DOHH2 (cell line): ENCODE data around the gene NFKB1.

Experiments
- H3F3A ChIP-seq: fragments of 200-600 bp; sonication (generic), shearing (Covaris generic); 2 replicates; pipeline ENCODE4 v1.6.0; 2016; ENCODE audit warnings: antibody characterized with exemption, mild to moderate bottlenecking; ENCODE audit not compliant: control insufficient read depth, insufficient read depth
- H3K27ac ChIP-seq: fragments of 200-600 bp; sonication (generic); 2 replicates; pipeline ENCODE4 v1.5.1; 2014; ENCODE audit warnings: low read depth, mild to moderate bottlenecking, low read length, moderate library complexity
- H3K27me3 ChIP-seq: fragments of 200-600 bp; sonication (generic); 2 replicates; pipeline ENCODE4 v1.6.1; 2014; ENCODE audit warnings: mild to moderate bottlenecking, low read length, mixed read lengths; ENCODE audit not compliant: control insufficient read depth
- H3K36me3 ChIP-seq: fragments of 200-600 bp; sonication (generic); 2 replicates; pipeline ENCODE4 v1.6.1; 2014; ENCODE audit warnings: mild to moderate bottlenecking, low read length, moderate library complexity, mixed read lengths; ENCODE audit not compliant: control insufficient read depth
- H3K4me1 ChIP-seq: fragments of 200-600 bp; sonication (generic); 2 replicates; pipeline ENCODE4 v1.6.1; 2014; ENCODE audit warnings: mild to moderate bottlenecking, low read length, mixed read lengths; ENCODE audit not compliant: control insufficient read depth
- H3K4me2 ChIP-seq: fragments of 200-600 bp; sonication (generic); 2 replicates; pipeline ENCODE4 v1.6.0; 2014; ENCODE audit warnings: mild to moderate bottlenecking, low read length, moderate library complexity
- H3K4me3 ChIP-seq: fragments of 200-600 bp; sonication (generic); 2 replicates; pipeline ENCODE4 v1.5.1; 2014; ENCODE audit warnings: mild to moderate bottlenecking, low read length, mixed read lengths
- H3K79me2 ChIP-seq: fragments of 200-600 bp; sonication (generic); 2 replicates; pipeline ENCODE4 v1.6.1; 2014; ENCODE audit warnings: mild to moderate bottlenecking, low read length, mixed read lengths; ENCODE audit not compliant: control insufficient read depth
- H3K9me2 ChIP-seq: fragments of 200-600 bp; sonication (generic); replicated peaks from 2 replicates; pipeline ENCODE4 v1.6.1; 2014; ENCODE audit warnings: mild to moderate bottlenecking, low read length, mixed read lengths; ENCODE audit not compliant: control insufficient read depth
- H3K9me3 ChIP-seq: fragments of 200-600 bp; sonication (generic); 2 replicates; pipeline ENCODE4 v1.6.1; 2014; ENCODE audit warnings: antibody characterized with exemption, low read length, mixed read lengths; ENCODE audit not compliant: control insufficient read depth, insufficient read depth
- H4K20me1 ChIP-seq: fragments of 200-600 bp; sonication (generic); 2 replicates; pipeline ENCODE4 v1.6.0; 2014; ENCODE audit warnings: low read depth, mild to moderate bottlenecking, antibody characterized with exemption, low read length, moderate library complexity; ENCODE audit not compliant: control insufficient read depth, insufficient read depth
- CTCF ChIP-seq: fragments of 200-600 bp; sonication (generic); IDR thresholded peaks from one replicate; pipeline ENCODE4 v1.5.1; 2014; ENCODE audit warnings: antibody characterized with exemption, mild to moderate bottlenecking, low read depth, low read length; ENCODE audit not compliant: poor library complexity, severe bottlenecking
- EZH2phosphoT487 ChIP-seq: fragments of 200-600 bp; sonication (generic); IDR thresholded peaks from 2 replicates; pipeline ENCODE4 v1.6.1; 2017; ENCODE audit warnings: borderline replicate concordance, mild to moderate bottlenecking, antibody characterized with exemption, low read length, moderate library complexity, mixed read lengths

The NFKB1 gene

GRCh38 chr4:102641793-102642192 lies 140.6 kb downstream of the NFKB1 start:
- Histone ChIP-seq H3K27ac (no peak overlapping the region), H4K20me1 (no peaks in the 10 kb centered on the region), H3K79me2 (no peaks in the 10 kb centered on the region), H3K36me3 (peaks cover 6% of the 10 kb centered on the region; the same call in 1 of the 2 replicates), H3K9me2 (no peaks in the 10 kb centered on the region), H3K4me2 (no peak overlapping the region), H3K4me1 (no peaks in the 10 kb centered on the region), H3K4me3 (no peak overlapping the region), H3F3A (no peaks in the 10 kb centered on the region), H3K27me3 (no peaks in the 10 kb centered on the region), H3K9me3 (no peaks in the 10 kb centered on the region)
- no peak for TF ChIP-seq CTCF
- TF ChIP-seq EZH2phosphoT487: no peak

- TF ChIP-seq CTCF: no peak
- Histone ChIP-seq H4K20me1 (no peaks in the 10 kb centered on the region), H3K9me2 (no peaks in the 10 kb centered on the region), H3K79me2 (no peaks in the 10 kb centered on the region), H3K9me3 (no peaks in the 10 kb centered on the region), H3K36me3 (peaks cover 4% of the 10 kb centered on the region; the same call in 1 of the 2 replicates), H3K27me3 (no peaks in the 10 kb centered on the region), H3K4me2 (no peak overlapping the region), H3K27ac (no peak overlapping the region), H3F3A (no peaks in the 10 kb centered on the region), H3K4me1 (no peaks in the 10 kb centered on the region), H3K4me3 (no peak overlapping the region)
Measured at GRCh38 chr4:102642631-102643298, 141.6 kb downstream of the NFKB1 start.

GRCh38 chr4:102647117-102647516 lies 146.0 kb downstream of the NFKB1 start:
- no peaks in the 10 kb centered on the region for H3K9me3 ChIP-seq
- H3K36me3 ChIP-seq: peaks cover 14% of the 10 kb centered on the region
- TF ChIP-seq CTCF: no peak
- no peak for TF ChIP-seq EZH2phosphoT487

More at GRCh38 chr4:102647117-102647516, 146.0 kb downstream of the NFKB1 start:
- H3K27me3 ChIP-seq: no peaks in the 10 kb centered on the region
- no peaks in the 10 kb centered on the region for H4K20me1 ChIP-seq
- H3K79me2 ChIP-seq: no peaks in the 10 kb centered on the region
- H3K4me1 ChIP-seq: no peaks in the 10 kb centered on the region
- H3K27ac ChIP-seq: no peak overlapping the region
- no peak overlapping the region for H3K4me3 ChIP-seq
- no peaks in the 10 kb centered on the region for H3K9me2 ChIP-seq
- no peak overlapping the region for H3K4me2 ChIP-seq
- H3F3A ChIP-seq: no peaks in the 10 kb centered on the region
